HG03280 (cell line): ENCODE measurements around the gene LAMB3.

Source experiments
- ATAC-seq: cut with Tn5 transposase; IDR thresholded peaks from one replicate; pipeline ENCODE4 v1.9.1; 2021; ENCODE audit warnings: mild to moderate bottlenecking, moderate library complexity; ENCODE audit not compliant: unreplicated experiment

Gene LAMB3

DNA sequence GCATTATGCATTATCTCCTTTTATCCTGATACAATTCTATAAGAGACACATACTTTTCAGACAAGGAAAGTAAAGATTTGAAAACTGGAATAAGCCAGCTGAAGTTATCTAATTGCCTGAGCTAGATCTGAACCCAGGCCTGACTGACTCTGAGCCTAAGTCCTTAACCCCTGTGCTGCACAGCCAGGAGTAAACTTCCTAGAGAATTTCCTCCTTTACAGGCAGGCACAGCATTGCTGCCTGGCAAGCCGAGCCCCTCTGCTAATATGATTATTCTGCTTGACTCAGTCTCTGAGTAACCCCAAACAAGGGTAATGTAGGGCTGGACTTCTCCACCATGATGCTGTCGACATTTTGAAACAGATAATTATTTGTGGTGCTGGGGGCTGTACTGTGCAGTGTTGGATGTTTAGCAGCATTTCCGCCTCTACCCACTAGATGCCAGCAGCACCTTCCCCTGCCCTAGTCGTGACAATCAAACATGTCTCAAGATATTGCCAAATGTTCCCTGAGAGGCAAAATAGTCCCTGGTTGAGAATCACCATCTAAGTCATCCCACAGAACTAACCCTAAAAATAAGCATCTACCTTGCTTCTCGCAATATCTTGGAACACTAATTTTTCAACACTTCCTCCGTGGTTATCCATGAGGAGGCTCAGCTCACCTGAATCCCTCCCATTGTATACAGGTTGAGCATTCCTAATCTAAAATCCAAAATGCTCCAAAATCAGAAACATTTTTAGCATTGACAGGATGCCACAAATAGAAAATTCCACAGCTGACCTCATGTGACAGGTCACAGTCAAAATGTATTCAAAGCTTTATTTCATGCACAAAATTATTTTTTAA is 50.2 kb downstream of the LAMB3 start:
- no peak for ATAC-seq

DNA sequence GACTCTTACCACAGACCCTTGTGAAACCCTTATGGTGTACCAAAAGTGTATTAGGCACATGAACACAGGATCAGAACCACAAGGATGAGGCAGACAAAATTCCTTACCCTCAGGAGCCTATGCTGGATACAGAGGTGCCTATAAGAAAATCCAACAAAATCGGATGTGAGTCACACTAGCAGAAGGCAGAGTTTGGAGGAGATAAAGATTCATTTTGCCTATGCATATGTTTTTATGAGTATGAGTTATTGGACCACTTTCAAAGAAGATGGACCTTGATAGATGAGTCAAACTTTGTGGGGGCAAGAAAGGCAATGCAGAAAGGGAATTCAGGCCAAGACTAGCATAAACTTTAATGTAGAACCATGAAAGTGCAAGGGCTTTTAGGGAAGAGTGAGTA is 51.7 kb downstream of the LAMB3 start:
- ATAC-seq, result no peak

DNA sequence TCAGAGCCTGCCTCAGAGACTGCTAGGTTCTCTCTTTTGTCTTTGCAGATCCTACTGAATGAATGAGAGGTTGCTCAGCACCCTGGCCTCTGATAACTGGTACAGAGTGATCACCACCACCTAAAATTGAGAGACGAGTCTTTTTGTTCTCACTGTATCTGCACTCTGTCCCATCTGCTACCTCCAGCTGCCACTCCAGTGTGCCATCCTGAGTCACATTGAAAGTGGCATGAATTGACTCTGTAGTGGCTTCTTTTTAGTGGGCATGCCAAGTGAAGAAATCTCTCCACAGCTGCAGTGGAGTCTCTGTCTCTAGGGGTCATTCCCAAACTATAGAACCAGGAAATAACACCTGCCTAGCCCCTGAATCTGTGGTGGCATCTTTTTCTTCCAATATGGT is 54.0 kb downstream of the LAMB3 start:
- ATAC-seq, result no peak

DNA sequence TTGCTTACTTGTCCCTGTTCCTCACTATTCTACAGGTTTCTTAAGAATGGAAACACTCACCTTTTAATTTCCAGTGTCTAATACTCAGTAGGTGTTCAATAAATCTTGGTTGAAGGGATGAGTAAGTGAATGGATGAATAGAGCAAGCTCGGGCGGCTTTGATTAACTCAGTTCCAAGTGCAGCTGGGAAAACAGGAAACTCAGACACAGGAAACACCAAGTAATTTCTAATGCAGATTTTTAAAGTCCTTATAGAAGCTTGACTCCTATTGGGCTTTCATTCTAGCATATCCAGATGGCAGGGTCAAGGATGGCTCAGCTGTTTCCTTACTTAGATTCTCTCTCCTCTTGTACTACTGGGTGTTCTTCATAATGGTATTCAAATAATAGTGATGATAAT is 54.7 kb downstream of the LAMB3 start:
- no peak for ATAC-seq

DNA sequence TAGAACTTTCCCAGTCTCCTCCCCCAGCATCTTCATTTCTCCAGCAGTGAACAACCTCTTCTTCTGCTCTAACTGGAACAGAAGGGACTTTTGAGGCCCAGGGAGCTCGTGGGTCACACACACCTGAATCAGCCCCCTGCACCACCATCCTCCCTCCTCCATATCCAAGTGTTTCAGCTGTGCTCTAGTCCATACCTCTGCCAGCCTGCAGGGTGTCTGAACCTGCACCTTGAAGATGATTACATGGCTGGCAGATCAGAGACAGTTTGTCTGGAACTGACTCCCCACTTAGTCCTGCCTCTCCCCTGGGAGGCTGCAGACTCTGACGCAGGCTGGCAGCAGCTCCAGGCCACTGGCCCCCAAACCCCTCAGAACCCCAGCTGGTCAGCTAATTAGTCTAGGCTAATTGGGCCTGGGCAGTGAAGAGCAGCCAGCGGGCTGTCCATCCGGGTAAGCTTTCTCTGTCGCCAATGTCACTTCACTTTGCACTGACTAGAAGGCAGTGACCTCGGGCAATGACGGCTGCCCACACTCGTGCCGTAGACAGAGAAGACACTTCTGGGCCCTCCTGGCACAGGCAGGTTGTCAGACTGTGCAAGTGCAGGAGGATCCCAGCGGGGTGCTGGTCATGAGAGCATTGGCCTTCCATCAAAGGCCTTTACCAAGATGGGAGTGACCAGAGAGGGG is 56.5 kb downstream of the LAMB3 start:
- no peak for ATAC-seq

DNA sequence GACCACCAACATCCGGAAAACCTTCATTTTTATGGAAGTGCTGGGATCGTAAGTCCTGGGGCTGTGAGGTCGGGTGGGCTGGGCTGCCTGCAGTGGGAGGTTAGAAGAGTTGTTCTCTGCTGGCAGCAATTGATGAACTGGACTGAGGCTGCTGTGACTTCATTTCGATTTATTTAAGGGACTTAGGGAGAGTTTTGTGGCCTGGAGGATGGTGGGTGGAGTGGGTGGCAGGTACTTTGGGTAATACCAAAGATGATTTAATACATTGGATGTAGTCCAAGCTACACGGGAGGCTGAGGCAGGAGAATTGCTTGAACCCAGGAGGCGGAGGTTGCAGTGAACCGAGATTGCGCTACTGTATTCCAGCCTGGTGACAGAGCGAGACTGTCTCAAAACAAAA is 57.2 kb downstream of the LAMB3 start:
- ATAC-seq, result no peak

DNA sequence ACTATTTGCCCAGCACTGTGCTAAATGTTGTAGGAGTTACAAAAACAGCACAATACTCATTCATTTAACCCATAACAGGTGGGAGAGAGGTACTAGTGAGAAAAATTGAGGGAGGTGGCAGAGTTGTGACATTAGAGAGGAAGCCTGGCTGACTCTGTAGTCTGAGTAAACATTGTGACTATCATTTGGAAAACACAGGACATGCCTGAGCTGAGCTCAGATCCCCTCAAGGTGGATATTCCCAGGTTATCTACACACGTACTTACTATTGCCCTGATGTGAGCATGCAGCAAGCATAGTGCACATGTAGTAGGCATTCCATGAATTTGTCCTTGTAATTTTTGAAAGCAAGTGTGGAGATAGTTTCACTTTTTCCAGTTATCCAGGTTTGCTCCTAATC is 57.8 kb downstream of the LAMB3 start:
- no peak for ATAC-seq

DNA sequence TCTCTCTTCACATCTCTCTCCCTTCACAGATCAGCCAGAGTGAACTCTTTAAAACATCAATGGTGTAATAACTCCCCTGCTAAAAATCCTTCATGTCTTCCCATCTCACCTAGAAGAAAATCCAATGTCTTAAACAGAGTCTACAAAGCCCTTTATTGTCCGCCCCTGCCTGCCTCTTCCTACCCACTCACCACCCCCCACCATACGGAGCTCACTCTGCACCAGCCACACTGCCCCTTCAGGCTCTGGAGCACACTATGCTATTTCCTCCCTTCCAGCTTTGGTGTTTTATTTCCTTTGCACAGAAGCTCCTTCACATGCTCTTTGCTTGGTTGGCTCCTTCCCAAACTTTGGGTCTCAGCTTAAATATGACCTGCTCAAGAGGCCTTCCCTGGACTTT is 58.5 kb downstream of the LAMB3 start:
- ATAC-seq, result no peak

DNA sequence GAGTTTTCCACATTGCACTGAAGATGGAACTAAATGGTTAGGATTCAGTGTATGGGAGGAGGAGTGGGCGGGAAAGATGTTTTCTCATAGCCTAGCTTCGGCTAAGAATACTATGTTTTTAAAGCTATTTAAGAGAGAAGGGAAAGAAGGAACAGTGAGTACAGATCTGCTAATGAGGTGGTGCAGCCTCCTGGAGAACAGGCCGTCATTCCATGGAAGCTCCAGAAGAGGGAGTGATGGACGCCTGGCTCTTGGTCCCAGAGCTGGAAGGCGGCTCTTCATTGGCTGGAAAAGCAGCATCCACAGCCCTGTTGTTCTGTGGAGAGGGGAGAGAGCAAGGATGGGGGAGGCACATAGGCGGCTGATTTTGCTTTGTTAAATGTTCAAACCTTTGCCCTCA is 61.8 kb downstream of the LAMB3 start:
- ATAC-seq, result no peak

DNA sequence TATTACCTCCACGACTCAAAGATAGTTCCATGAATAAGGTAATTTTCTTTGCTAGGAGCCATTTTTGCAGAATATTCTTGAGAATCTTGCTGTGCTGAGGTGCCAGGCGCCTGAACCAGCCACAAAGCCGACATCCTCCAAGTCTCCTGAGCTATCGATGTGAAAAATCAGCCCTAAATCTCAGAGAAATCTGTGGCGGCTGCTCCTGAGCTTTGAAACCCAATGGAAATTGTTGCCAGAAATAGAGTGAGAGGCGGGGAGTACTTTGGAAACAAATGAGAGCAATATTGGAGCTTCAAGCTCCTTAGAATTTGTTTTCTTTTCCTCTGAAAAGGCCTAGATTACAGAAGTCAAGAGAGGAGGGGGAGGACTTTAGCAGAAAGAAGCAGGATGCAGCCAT is 62.4 kb downstream of the LAMB3 start:
- no peak for ATAC-seq

DNA sequence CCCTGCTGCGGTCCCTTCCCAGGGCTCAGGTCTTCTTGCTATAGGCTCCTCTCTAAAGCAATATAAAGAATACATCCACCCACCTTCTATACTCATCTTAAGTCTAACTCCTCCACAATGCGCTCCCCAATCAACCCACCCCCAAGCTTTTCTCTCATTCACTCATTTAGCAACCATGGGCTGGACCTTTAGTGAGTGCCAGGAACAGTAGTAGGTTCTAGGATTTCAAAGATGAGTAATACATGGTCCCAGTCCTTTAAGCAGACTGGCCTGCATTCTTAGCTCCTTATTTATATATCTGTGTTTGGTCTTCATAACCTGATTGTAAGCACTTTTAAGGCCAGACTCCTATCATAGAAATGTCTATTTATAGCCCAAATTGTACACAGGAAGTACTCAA is 62.8 kb downstream of the LAMB3 start:
- no peak for ATAC-seq

DNA sequence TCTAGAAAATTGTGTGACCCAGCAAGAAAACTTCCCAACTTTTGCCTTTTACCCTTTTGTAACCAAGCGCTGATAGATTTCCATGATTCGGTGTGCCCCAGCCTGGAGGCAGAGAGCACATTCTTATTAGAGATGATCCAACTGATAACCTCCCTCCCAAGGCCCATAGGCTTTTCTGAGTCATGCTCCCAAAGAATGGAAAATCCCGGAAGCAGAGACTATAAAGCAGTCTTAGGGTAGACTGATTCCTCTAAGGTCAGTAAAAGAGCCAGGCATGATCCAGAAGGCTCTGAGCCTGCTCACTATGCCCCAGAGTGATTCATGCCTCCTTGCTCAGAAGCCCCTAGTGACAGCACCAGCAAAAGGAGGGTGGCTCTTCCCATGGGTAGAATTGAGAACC is 64.4 kb downstream of the LAMB3 start:
- no peak for ATAC-seq

DNA sequence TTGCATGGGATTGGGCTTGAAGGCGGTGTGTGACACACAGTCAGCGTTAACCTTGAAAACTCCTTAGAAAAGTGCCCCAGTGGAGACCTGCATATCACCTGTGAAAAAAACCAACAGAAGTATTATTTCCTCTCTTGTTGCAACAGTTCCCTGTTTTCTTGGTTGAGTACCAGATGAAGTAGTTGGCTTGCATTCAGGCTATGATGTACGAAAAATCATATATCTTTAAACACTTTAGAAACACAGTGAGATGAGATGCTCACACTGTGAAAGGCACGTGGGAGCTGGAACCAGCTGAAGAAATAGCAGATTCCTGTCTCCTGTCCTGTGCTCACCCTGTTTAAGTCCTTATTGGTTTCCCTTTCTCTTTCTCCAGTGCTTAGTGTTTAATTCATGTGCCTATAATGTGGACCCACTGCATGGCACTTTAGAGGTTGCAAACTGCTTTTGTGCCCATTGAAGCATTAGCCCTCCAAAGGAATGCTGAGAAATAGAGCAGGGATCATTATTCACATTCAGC is 65.9 kb downstream of the LAMB3 start:
- ATAC-seq, result no peak

DNA sequence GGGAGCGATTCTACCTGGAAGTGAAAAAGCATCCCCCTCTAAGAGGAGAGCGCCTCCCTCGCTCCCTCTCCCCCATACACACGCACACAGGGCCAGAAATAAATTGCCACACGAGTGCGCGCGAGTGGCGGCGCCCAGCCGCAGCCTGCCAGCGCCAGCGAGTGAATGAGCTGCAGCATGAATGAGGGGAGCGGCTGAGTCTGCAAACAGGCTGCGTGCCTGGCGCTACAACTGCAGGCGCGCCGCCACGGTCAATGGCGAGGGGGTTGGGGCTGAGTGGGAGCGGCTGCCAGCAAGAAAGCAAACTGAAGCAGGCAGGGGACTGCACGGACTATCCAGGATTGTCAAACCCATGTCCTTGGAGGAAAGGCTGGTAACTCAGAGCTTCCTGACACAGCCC is 66.6 kb downstream of the LAMB3 start:
- no peak for ATAC-seq

DNA sequence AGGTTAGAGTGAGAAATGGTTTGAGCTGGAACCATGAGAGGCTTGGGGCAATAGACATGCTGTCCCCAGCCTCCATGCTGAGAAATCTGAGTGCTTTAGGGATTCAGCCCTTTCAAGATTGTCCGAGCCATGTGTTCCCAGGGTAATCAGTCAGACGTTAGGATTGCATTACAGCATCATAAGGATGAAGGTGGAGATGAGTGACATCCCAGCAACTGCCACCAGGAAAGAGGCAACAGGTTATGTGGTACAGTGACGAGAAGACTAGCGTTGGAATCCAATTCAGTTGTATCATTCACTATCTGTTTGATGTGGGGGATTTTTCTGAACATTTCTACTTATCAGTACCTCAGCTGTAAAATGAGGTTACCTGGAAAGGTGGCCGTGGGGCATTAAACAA is 67.0 kb downstream of the LAMB3 start:
- ATAC-seq, result no peak

DNA sequence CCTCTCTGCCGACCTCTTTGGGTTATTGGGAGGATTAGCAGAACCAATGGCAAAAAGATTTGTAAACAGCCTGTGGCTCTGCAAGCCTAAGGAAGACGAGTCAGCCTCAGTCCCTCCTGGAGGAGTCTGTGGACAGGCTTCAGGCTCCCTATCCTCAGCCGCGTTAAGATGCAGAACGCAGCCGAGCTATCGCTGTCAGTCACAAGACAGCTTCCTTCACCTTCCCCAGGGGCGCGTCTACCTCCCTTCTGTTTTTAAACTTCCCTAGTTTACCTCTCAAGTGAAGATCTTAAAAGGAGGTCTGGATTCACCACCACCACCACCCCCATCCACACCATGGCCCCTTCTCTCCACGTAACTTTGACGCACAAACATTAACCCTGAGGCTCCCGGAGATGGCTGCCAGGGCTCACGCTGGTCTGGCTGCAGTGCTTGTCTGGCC is 68.0 kb downstream of the LAMB3 start:
- ATAC-seq, result no peak

DNA sequence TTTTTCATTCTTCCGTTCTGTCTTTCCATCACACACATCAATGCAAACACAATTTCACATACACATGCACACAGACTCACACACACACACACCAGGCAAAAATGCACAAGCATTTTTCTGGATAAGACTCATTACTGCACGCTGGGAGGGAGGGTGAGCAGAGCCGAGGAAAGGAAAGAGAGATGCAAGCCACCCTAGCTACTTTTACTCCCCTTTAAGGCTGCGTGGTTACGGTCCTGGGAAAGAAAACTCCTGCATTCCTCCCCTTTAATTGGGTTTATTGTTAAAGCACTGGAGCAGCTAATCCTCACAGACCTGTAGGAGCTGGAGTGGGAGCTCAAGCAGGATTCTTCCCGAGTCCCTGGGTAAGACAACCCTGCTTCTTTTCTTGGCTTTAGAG is 68.8 kb downstream of the LAMB3 start, which contains the start of gene CAMK1G:
TSS of gene CAMK1G (plus strand) at position 307 of the 400 bp plus-strand sequence. CDS start 11,270 bp downstream, outside the sequence.
- ATAC-seq, result no peak

DNA sequence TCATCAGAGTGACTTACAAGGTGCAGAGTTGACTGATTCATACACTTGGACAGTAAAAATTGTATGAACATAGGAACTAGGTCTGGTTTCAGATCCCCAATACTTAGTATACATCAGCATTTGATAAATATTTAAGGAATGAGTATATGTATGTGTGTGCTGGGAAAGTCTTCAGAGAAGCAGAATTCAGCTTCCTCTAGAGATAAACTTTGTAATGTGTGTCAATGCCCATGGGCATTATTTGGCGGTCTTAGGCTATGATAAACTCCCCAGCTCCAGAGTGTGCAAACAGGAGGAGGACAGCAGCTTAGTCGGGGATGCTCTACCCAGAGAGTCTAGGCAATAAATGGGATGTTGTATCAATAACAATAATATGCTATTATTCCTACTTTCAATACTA is 71.6 kb downstream of the LAMB3 start:
- ATAC-seq, result no peak

DNA sequence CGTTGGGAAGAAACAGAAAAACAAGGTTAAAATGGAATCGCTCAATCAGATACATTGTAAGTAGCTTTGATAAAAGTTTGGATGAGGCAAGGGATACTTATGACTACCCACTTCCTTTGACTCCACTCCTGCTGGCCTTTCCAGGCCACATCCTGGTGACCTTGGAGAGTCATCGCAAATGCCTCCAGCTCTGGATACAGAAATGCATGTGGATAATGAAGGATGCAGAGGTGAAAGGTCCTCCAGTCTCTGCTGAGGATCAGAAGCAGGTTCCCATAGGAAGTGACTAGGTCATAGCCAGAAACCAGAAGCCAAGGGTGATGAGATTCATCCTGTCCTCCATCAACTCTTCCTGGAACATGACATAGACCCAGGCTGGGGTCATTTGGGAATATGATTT is 74.9 kb downstream of the LAMB3 start:
- no peak for ATAC-seq

DNA sequence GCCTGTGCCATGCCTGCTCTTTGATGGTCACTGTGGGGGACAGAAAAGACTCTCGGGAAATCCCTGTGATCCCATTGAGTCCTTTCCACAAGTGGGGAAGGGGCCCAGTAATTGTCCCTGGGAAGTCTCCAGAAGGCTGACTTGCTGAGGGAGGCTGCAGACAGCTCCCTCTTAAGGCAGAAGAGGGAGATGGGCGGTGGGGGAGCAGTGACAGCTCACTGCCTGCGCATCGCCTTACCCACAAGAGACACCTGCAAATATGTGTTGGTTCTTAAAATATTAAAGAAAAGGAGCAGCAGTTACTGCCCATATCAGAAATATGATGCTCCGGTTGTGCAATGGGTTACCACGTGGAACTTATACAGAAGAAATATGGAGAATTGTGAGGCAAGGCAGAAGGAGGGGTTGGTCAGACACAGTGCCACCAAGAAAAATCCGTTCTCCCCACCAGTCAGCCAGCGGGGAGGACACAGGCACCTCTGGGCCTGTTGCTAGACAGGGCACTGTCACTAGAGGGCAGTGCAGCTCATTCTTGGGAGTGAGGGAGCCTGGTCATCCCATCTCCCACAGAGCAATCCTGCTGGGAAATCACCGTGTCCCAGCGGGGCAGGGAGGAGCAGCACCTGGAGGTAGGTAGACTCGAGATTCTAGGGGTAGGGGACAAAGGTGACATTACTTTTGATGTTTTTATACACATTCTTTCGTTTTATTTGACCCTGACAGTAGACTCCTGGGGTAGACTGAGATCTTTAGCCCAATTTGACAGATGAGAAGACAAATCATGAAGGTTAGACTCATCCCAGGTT is 75.6 kb downstream of the LAMB3 start:
- ATAC-seq, result peak; percentile 77

DNA sequence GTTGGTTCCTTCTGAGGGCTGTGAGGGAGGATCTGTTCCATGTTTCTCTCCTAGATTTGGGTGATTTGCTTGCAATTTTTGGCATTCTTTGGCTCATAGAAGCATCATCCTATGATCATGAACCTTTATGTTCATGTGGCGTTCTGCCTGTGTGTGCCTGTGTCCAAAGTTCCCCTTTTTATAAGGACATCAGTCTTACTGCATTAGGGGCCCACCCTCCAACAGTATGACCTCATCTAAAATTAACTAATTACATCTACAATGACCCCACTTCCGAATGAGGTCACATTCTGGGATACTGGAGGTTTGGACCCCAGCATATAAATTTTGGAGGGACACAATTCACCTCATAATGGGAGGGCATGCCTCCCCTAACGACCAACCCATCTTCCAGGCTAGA is 81.5 kb downstream of the LAMB3 start:
- ATAC-seq, result no peak
